Neural cell (in vitro differentiated cells): ENCODE measurements around the gene ASH1L. TPM values are rescaled to one million over a fixed set of nuclear protein-coding genes. Genes with fewer than 3 reads are reported as not detected.

Source experiments
- H2AFZ ChIP-seq: fragments of 200-600, 300-800 bp; sonication (generic), shearing (Covaris generic); 2 replicates; pipeline ENCODE4 v1.6.0; 2014; ENCODE audit warnings: low read depth, mild to moderate bottlenecking, antibody characterized with exemption, low read length, moderate library complexity
- H3F3A ChIP-seq: fragments of 200-600 bp; shearing (Covaris generic); 2 replicates; pipeline ENCODE4 v1.6.1; 2016; ENCODE audit warnings: mild to moderate bottlenecking, moderate library complexity, mixed read lengths, antibody characterized with exemption, low read length; ENCODE audit not compliant: insufficient read depth, poor library complexity, severe bottlenecking
- H3K27ac ChIP-seq: fragments of 200-600, 300-800 bp; sonication (generic), shearing (Covaris generic); 2 replicates; pipeline ENCODE4 v1.5.1; 2014; ENCODE audit warnings: mild to moderate bottlenecking, low read length, moderate library complexity
- H3K27me3 ChIP-seq: fragments of 300-800, 200-600 bp; sonication (generic), shearing (Covaris generic); 2 replicates; pipeline ENCODE4 v1.6.0; 2014; ENCODE audit warnings: mild to moderate bottlenecking, low read depth, low read length, moderate library complexity; ENCODE audit not compliant: insufficient read depth
- H3K36me3 ChIP-seq: fragments of 300-800, 200-600 bp; sonication (generic), shearing (Covaris generic); 2 replicates; pipeline ENCODE4 v1.5.1; 2014; ENCODE audit warnings: mild to moderate bottlenecking, antibody characterized with exemption, low read length, moderate library complexity; ENCODE audit not compliant: insufficient read depth
- H3K4me2 ChIP-seq: fragments of 300-800, 200-600 bp; sonication (generic), shearing (Covaris generic); 2 replicates; pipeline ENCODE4 v1.6.0; 2014; ENCODE audit warnings: mild to moderate bottlenecking, low read length
- H3K4me3 ChIP-seq: fragments of 300-800, 200-600 bp; sonication (generic), shearing (Covaris generic); 2 replicates; pipeline ENCODE4 v1.5.1; 2014; ENCODE audit warnings: mild to moderate bottlenecking, low read length, moderate library complexity
- H3K79me2 ChIP-seq: fragments of 200-600 bp; shearing (Covaris generic); replicated peaks from 2 replicates; pipeline ENCODE4 v1.6.0; 2014; ENCODE audit warnings: mild to moderate bottlenecking, low read length, moderate library complexity; ENCODE audit not compliant: insufficient read depth
- H3K9ac ChIP-seq: fragments of 300-800, 200-600 bp; sonication (generic), shearing (Covaris generic); 2 replicates; pipeline ENCODE4 v1.6.1; 2016; ENCODE audit warnings: mild to moderate bottlenecking, low read length, mixed read lengths
- H3K9me2 ChIP-seq: fragments of 200-600 bp; shearing (Covaris generic); 2 replicates; pipeline ENCODE4 v1.6.1; 2016; ENCODE audit warnings: mild to moderate bottlenecking, low read length, mixed read lengths; ENCODE audit not compliant: insufficient read depth
- H3K9me3 ChIP-seq: fragments of 200-600, 300-800 bp; sonication (generic), shearing (Covaris generic); 2 replicates; pipeline ENCODE4 v1.6.1; 2016; ENCODE audit warnings: mild to moderate bottlenecking, mixed run types, low read length, moderate library complexity, mixed read lengths
- H4K20me1 ChIP-seq: fragments of 200-600 bp; shearing (Covaris generic); 2 replicates; pipeline ENCODE4 v1.6.1; 2016; ENCODE audit warnings: mild to moderate bottlenecking, mixed run types; ENCODE audit not compliant: insufficient read depth
- CTCF ChIP-seq: fragments of 450-650 bp; IDR thresholded peaks from 2 replicates; pipeline ENCODE4 v1.5.1; 2014; ENCODE audit warnings: antibody characterized with exemption, mild to moderate bottlenecking, moderate library complexity; ENCODE audit not compliant: poor library complexity, severe bottlenecking
- EP300 ChIP-seq: fragments of 450-650 bp; conservative IDR thresholded peaks from 2 replicates; pipeline ENCODE4 v1.6.1; 2014; ENCODE audit warnings: antibody characterized with exemption, mild to moderate bottlenecking, moderate library complexity; ENCODE audit not compliant: poor library complexity, severe bottlenecking
- EZH2 ChIP-seq: fragments of 200-600, 300-800 bp; shearing (Covaris generic), sonication (generic); IDR thresholded peaks from 2 replicates; pipeline ENCODE4 v1.6.1; 2014; ENCODE audit warnings: antibody characterized with exemption, low read length, borderline replicate concordance, mild to moderate bottlenecking; ENCODE audit not compliant: insufficient read depth, poor library complexity, severe bottlenecking
- MXI1 ChIP-seq: fragments of 450-650 bp; conservative IDR thresholded peaks from 2 replicates; pipeline ENCODE4 v1.6.1; 2014; ENCODE audit warnings: antibody characterized with exemption, mild to moderate bottlenecking; ENCODE audit not compliant: poor library complexity, severe bottlenecking
- POLR2AphosphoS5 ChIP-seq: IDR thresholded peaks from 2 replicates; pipeline ENCODE4 v1.6.1; 2012
- RAD21 ChIP-seq: fragments of 450-650 bp; conservative IDR thresholded peaks from 2 replicates; pipeline ENCODE4 v1.6.1; 2014; ENCODE audit warnings: antibody characterized with exemption, mild to moderate bottlenecking, moderate library complexity
- REST ChIP-seq: IDR thresholded peaks from 2 replicates; pipeline ENCODE4 v1.6.1; 2012; ENCODE audit warnings: borderline replicate concordance
- SMC3 ChIP-seq: fragments of 450-650 bp; conservative IDR thresholded peaks from 2 replicates; pipeline ENCODE4 v1.6.1; 2014; ENCODE audit warnings: antibody characterized with exemption, mild to moderate bottlenecking, moderate library complexity; ENCODE audit not compliant: poor library complexity
- TAF1 ChIP-seq: IDR thresholded peaks from 2 replicates; pipeline ENCODE4 v1.6.1; 2012; ENCODE audit warnings: low read depth
- polyA plus RNA-seq: library from polyadenylated mRNA; depleted of rRNA; stranded (reverse); fragments of >200 nt; gene quantifications from 2 replicates; pipeline ENCODE4 v1.2.3, GENCODE V29; 2014

ASH1L gene
- polyA plus RNA-seq, 1 donor from 2014 or later: 16.2 TPM

GRCh38 chr1:155529109-155529508, 33.5 kb downstream of the ASH1L start:
- Histone ChIP-seq H3K4me2 (no peak overlapping the region), H3K9me3 (no peaks in the 10 kb centered on the region), H3F3A (no peaks in the 10 kb centered on the region), H3K36me3 (no peaks in the 10 kb centered on the region), H3K27ac (no peak overlapping the region), H3K9ac (no peak overlapping the region), H3K4me3 (no peak overlapping the region), H4K20me1 (no peaks in the 10 kb centered on the region), H3K27me3 (no peaks in the 10 kb centered on the region), H3K79me2 (peaks cover 57% of the 10 kb centered on the region), H2AFZ (no peak overlapping the region), H3K9me2 (no peaks in the 10 kb centered on the region)
- TF ChIP-seq EZH2 (no peak), REST (no peak)

GRCh38 chr1:155527677-155528076, 34.9 kb downstream of the ASH1L start:
- Histone ChIP-seq H3K27me3 (no peaks in the 10 kb centered on the region), H3F3A (no peaks in the 10 kb centered on the region), H3K27ac (no peak overlapping the region), H3K4me3 (no peak overlapping the region), H3K9me3 (no peaks in the 10 kb centered on the region), H3K9ac (no peak overlapping the region), H3K79me2 (peaks cover 59% of the 10 kb centered on the region), H3K4me2 (no peak overlapping the region), H4K20me1 (no peaks in the 10 kb centered on the region), H3K36me3 (no peaks in the 10 kb centered on the region), H2AFZ (no peak overlapping the region), H3K9me2 (no peaks in the 10 kb centered on the region)
- no peak for TF ChIP-seq CTCF
- no peak for TF ChIP-seq TAF1
- TF ChIP-seq REST: no peak
- no peak for TF ChIP-seq EP300
- TF ChIP-seq MXI1: no peak
- TF ChIP-seq RAD21: no peak
- no peak for TF ChIP-seq POLR2AphosphoS5
- TF ChIP-seq SMC3: no peak
- TF ChIP-seq EZH2: no peak
